ELR (cell line): ENCODE measurements around the gene MAML3.

Experiments used
- DNase-seq: peaks from one replicate; pipeline ENCODE4 v3.0.0-alpha.2; 2015; ENCODE audit warnings: low read depth

MAML3 gene

GRCh38 chr4:140156529-140157171 lies 2.7 kb upstream of the MAML3 start:
- DNase-seq: no peak

- no peak for DNase-seq
Observed at GRCh38 chr4:140154572-140154891, 548 bp upstream of the MAML3 start.

- DNase-seq: no peak
Observed at GRCh38 chr4:140153419-140153717, 616 bp downstream of the MAML3 start.

GRCh38 chr4:140152751-140153418 lies 1.1 kb downstream of the MAML3 start:
- DNase-seq: peak; percentile 54

GRCh38 chr4:140152013-140152703 lies 1.8 kb downstream of the MAML3 start:
- DNase-seq: peak; percentile 72

- peak; percentile 86 for DNase-seq
Observed at GRCh38 chr4:140151699-140152012, 2.3 kb downstream of the MAML3 start.

GRCh38 chr4:140150886-140151698 lies 2.9 kb downstream of the MAML3 start:
- DNase-seq: peak; percentile 92

- no peak for DNase-seq
Observed at GRCh38 chr4:140150636-140150885, 3.4 kb downstream of the MAML3 start.

GRCh38 chr4:140149846-140150635 lies 3.9 kb downstream of the MAML3 start:
- DNase-seq: peak; percentile 72

- no peak for DNase-seq
Observed at GRCh38 chr4:140144050-140144449, 9.9 kb downstream of the MAML3 start.

GRCh38 chr4:140141210-140141835 lies 12.7 kb downstream of the MAML3 start:
- no peak for DNase-seq

GRCh38 chr4:140140566-140140965 lies 13.4 kb downstream of the MAML3 start:
- no peak for DNase-seq

GRCh38 chr4:140138428-140138827 lies 15.6 kb downstream of the MAML3 start:
- no peak for DNase-seq

- peak; percentile 13 for DNase-seq
Observed at GRCh38 chr4:140137671-140138070, 16.3 kb downstream of the MAML3 start.

- peak; percentile 78 for DNase-seq
Observed at GRCh38 chr4:140136509-140136908, 17.5 kb downstream of the MAML3 start.

- DNase-seq: peak; percentile 40
Observed at GRCh38 chr4:140135529-140136088, 18.4 kb downstream of the MAML3 start.

GRCh38 chr4:140134746-140135425 lies 19.1 kb downstream of the MAML3 start:
- DNase-seq: no peak

- DNase-seq: peak; percentile 68
Observed at GRCh38 chr4:140133576-140133975, 20.4 kb downstream of the MAML3 start.

- no peak for DNase-seq
Observed at GRCh38 chr4:140131675-140132229, 22.2 kb downstream of the MAML3 start.

GRCh38 chr4:140130677-140131076 lies 23.3 kb downstream of the MAML3 start:
- DNase-seq: peak; percentile 93

- no peak for DNase-seq
Observed at GRCh38 chr4:140127422-140127821, 26.6 kb downstream of the MAML3 start.
